ENCODE data around the gene ZFP36.
A peak's percentile ranks its signal among the peaks of the same experiment; 100 is the strongest.

DNA sequence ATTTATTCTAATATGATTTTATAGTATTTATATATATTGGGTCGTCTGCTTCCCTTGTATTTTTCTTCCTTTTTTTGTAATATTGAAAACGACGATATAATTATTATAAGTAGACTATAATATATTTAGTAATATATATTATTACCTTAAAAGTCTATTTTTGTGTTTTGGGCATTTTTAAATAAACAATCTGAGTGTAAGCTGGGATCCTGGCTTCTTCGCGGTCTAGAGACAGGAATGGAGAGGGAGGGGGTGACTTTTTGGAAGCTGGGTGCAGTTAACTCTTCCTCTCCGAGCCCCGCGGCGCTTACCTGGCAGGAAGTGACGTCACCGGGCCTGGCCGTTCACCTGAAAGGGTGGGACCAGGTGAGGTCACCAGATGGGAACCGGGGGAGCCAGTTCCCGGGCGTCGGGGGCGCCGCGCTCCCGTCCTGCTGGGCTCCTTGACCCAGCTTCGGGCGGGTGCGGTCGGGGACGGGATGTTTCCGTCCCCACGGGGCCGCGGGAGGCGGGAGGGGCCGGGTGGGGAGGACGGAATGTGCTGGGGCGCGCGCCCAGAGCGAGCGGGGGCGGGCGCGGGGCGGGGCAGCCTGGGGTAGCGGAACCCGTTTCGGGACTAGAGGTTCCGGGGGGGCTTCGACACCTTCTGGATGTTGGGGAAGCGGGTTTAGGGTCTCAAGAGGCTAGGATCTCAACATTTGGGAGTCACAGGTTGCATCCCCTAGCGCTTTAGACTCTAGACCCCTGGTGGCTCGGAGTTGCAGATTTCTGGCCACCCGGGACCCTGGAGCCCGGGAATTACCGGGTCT, 2.8 kb downstream of the ZFP36 start:
- TF ChIP-seq POLR2A (IDR thresholded peaks at IDR 0.05; ENCODE audit: low read length) = peak; percentile 95
- TF ChIP-seq GATA1 (IDR thresholded peaks at IDR 0.05; ENCODE audit: low read depth, low read length) = no peak

Measured in erythroblast (primary cell).